Stomach (tissue), 4 donors: ENCODE results near the gene WDR64.

ENCODE experiments used
- CTCF ChIP-seq, 7 experiments: fragments of 450-650 bp in 4 of 7; fragments of 200-600 bp in 3 of 7; sonication (generic) in 3 of 7; IDR thresholded peaks; one replicate each; pipeline ENCODE4 v1.5.1; 2016 to 2019; ENCODE audit warnings: antibody characterized with exemption in 7 of 7, control low read depth in 2 of 7, mild to moderate bottlenecking in 1 of 7
- POLR2AphosphoS5 ChIP-seq, 3 donors: sonication (generic); formaldehyde crosslinking; IDR thresholded peaks; one replicate each; pipeline ENCODE4 v1.6.1; 2016; ENCODE audit warnings: antibody characterized with exemption in 3 of 3

- TF ChIP-seq CTCF (IDR thresholded peaks at IDR 0.05) = no peak
- no peak for TF ChIP-seq POLR2AphosphoS5 (IDR thresholded peaks at IDR 0.05)
These were observed 6.9 kb upstream of the WDR64 start for GRCh38 chr1:241645199-241645598.
